ENCODE data around the gene C1orf53. TPM values are rescaled to one million over a fixed set of nuclear protein-coding genes. Genes with fewer than 3 reads are reported as not detected.
"Not testable (repeated sequence)": the region's sequence is repeated elsewhere in the genome, so short reads cannot be mapped to it uniquely, and the experiment has no call there.

Gene C1orf53
- polyA plus RNA-seq, 2 donors, result 6.3 to 6.6 TPM

DNA sequence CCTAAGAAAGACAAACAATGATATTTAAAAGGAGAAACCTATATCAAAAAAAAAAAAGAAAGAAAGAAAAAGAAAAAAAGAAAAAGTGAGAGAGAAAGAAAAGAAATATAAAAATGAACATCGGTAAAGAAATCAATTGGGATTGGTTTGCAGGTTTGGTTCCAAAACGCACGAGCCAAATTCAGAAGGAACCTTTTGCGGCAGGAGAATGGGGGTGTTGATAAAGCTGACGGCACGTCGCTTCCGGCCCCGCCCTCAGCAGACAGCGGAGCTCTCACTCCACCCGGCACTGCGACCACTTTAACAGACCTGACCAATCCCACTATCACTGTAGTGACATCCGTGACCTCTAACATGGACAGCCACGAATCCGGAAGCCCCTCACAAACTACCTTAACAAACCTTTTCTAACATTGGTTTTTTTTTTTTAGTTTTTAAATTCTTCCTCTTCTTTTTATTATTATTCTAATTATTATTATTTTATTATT is 26.5 kb downstream of the C1orf53 start:
- Histone ChIP-seq H3K36me3 (ENCODE audit: control insufficient read depth in 2 of 2, insufficient read depth in 2 of 2, low read length in 1 of 2) (no peaks in the 10 kb centered on the region), H3K27ac (ENCODE audit: low read depth in 2 of 2, low read length in 1 of 2) (no peak overlapping the region), H3K4me1 (ENCODE audit: control insufficient read depth in 2 of 2, insufficient read depth in 2 of 2, low read length in 1 of 2) (no peaks in the 10 kb centered on the region), H3K4me3 (ENCODE audit: low read depth in 1 of 2, low read length in 2 of 2) (no peak overlapping the region), H3K9me3 (ENCODE audit: control insufficient read depth in 2 of 2, insufficient read depth in 1 of 2, low read depth in 1 of 2, low read length in 1 of 2) (no peaks in the 10 kb centered on the region), H3K27me3 (ENCODE audit: control insufficient read depth in 1 of 2, insufficient read depth in 2 of 2, low read length in 2 of 2) (peaks cover 0 to 2% of the 10 kb centered on the region in 2 donors)
- WGBS, 2 donors, result 10 to 11% methylated on average over 15 of the region's 15 CpGs

- no peak overlapping the region for H3K27ac ChIP-seq (ENCODE audit: low read depth in 2 of 2, low read length in 1 of 2)
- H3K4me3 ChIP-seq (ENCODE audit: low read depth in 1 of 2, low read length in 2 of 2), result no peak overlapping the region
- no peaks in the 10 kb centered on the region for H3K9me3 ChIP-seq (ENCODE audit: control insufficient read depth in 2 of 2, insufficient read depth in 1 of 2, low read depth in 1 of 2, low read length in 1 of 2)
- H3K27me3 ChIP-seq (ENCODE audit: control insufficient read depth in 1 of 2, insufficient read depth in 2 of 2, low read length in 2 of 2), result peaks cover 0 to 2% of the 10 kb centered on the region in 2 donors
- H3K36me3 ChIP-seq (ENCODE audit: control insufficient read depth in 2 of 2, insufficient read depth in 2 of 2, low read length in 1 of 2), result no peaks in the 10 kb centered on the region
- no peaks in the 10 kb centered on the region for H3K4me1 ChIP-seq (ENCODE audit: control insufficient read depth in 2 of 2, insufficient read depth in 2 of 2, low read length in 1 of 2)
- 86 to 90% methylated on average over 1 of the region's 1 CpG for WGBS, 2 donors
Observed at GRCh38 chr1:197933016-197933415, 30.6 kb downstream of the C1orf53 start.

DNA sequence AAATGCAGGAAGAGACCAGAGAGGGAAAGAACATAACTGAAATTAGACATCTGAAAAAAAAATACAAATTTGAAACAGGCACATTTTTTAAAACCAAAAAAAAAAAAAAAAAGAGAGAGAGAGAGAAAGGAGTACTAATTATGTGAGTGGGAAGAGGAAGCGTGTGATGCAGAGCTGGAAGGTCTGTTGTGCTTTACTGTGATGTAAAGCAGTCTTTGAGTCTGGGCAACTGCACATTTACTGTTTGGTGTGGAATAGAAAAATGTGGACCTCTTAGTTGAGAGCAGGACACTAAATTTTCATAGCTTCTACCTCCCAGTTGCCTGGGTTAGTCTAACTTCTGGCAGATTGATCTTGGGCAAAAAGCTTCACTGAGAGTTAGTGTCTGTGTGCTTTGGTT is 31.2 kb downstream of the C1orf53 start:
- Histone ChIP-seq H3K4me3 (ENCODE audit: low read depth in 1 of 2, low read length in 2 of 2) (no peak overlapping the region), H3K4me1 (ENCODE audit: control insufficient read depth in 2 of 2, insufficient read depth in 2 of 2, low read length in 1 of 2) (no peaks in the 10 kb centered on the region), H3K27me3 (ENCODE audit: control insufficient read depth in 1 of 2, insufficient read depth in 2 of 2, low read length in 2 of 2) (peaks cover 0 to 2% of the 10 kb centered on the region in 2 donors), H3K27ac (ENCODE audit: low read depth in 2 of 2, low read length in 1 of 2) (no peak overlapping the region), H3K9me3 (ENCODE audit: control insufficient read depth in 2 of 2, insufficient read depth in 1 of 2, low read depth in 1 of 2, low read length in 1 of 2) (no peaks in the 10 kb centered on the region), H3K36me3 (ENCODE audit: control insufficient read depth in 2 of 2, insufficient read depth in 2 of 2, low read length in 1 of 2) (no peaks in the 10 kb centered on the region)
- 58 to 70% methylated on average over 1 of the region's 1 CpG for WGBS, 2 donors

GRCh38 chr1:197937381-197937780 is 35.0 kb downstream of the C1orf53 start:
- no peak overlapping the region for H3K27ac ChIP-seq (ENCODE audit: low read depth in 2 of 2, low read length in 1 of 2)
- no peaks in the 10 kb centered on the region for H3K27me3 ChIP-seq (ENCODE audit: control insufficient read depth in 1 of 2, insufficient read depth in 2 of 2, low read length in 2 of 2)
- H3K36me3 ChIP-seq (ENCODE audit: control insufficient read depth in 2 of 2, insufficient read depth in 2 of 2, low read length in 1 of 2), result no peaks in the 10 kb centered on the region
- no peaks in the 10 kb centered on the region for H3K9me3 ChIP-seq (ENCODE audit: control insufficient read depth in 2 of 2, insufficient read depth in 1 of 2, low read depth in 1 of 2, low read length in 1 of 2)
- no peaks in the 10 kb centered on the region for H3K4me1 ChIP-seq (ENCODE audit: control insufficient read depth in 2 of 2, insufficient read depth in 2 of 2, low read length in 1 of 2)
- no peak overlapping the region for H3K4me3 ChIP-seq (ENCODE audit: low read depth in 1 of 2, low read length in 2 of 2)
- WGBS, 2 donors, result 91 to 96% methylated on average over 2 of the region's 2 CpGs

DNA sequence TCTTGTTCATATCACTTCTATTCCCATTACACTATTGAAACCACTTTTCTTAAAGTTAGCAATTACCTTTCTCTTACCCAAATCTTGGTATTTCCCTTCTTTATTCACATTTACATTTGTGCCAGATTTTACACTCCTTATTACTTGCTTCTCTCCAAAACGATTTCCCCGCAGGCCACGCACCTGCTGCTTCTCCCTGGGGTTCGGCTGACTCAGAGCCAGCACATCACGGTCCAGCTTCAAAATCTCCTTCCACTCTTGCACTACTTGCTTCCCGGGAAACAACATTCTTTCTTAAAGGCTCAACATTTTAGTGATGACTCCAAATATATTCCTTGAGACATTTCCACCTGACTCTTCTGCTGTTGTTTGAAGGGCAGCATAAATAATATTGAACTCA is 35.5 kb downstream of the C1orf53 start:
- H3K27ac ChIP-seq (ENCODE audit: low read depth in 2 of 2, low read length in 1 of 2), result no peak overlapping the region
- H3K9me3 ChIP-seq (ENCODE audit: control insufficient read depth in 2 of 2, insufficient read depth in 1 of 2, low read depth in 1 of 2, low read length in 1 of 2), result no peaks in the 10 kb centered on the region
- 82 to 85% methylated on average over 6 of the region's 6 CpGs for WGBS, 2 donors
- no peaks in the 10 kb centered on the region for H3K4me1 ChIP-seq (ENCODE audit: control insufficient read depth in 2 of 2, insufficient read depth in 2 of 2, low read length in 1 of 2)
- no peaks in the 10 kb centered on the region for H3K36me3 ChIP-seq (ENCODE audit: control insufficient read depth in 2 of 2, insufficient read depth in 2 of 2, low read length in 1 of 2)
- no peaks in the 10 kb centered on the region for H3K27me3 ChIP-seq (ENCODE audit: control insufficient read depth in 1 of 2, insufficient read depth in 2 of 2, low read length in 2 of 2)
- H3K4me3 ChIP-seq (ENCODE audit: low read depth in 1 of 2, low read length in 2 of 2), result no peak overlapping the region

DNA sequence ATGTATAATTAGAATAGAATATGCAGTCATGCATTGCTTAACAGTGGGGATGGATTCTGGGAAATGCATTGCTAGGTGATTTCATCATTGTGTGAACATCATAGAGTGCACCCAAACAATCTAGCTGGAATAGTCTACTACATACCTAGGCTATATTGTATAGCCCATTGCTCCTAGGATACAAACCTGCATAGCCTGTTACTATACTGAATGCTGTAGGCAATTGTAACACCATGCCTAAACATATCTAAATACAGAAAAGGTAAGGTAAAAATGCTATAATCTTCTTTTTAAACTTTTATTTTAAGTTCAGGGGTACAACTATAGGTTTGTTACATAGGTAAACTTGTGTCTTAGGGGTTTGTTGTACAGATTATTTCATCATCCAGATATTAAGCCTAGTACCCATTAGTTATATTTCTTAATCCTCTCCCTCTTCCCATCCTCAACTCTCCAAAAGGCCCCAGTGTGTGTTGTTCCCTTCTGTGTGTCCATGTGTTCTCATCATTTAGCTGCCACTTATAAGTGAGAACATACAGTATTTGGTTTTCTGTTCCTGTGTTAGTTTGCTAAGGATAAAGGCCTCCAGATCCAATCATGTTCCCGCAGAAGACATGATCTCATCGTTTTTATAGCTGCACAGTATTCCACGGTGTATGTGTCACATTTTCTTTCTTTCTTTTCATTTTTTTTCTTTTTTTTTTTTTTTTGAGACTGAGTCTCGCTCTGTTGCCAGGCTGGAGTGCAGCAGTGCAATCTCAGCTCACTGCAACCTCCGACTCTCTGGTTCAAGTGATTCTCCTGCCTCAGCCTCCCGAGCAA is 36.9 kb downstream of the C1orf53 start:
- not testable (repeated sequence) for H3K27ac ChIP-seq (ENCODE audit: low read depth in 2 of 2, low read length in 1 of 2); H3K36me3 ChIP-seq (ENCODE audit: control insufficient read depth in 2 of 2, insufficient read depth in 2 of 2, low read length in 1 of 2); H3K4me1 ChIP-seq (ENCODE audit: control insufficient read depth in 2 of 2, insufficient read depth in 2 of 2, low read length in 1 of 2); H3K27me3 ChIP-seq (ENCODE audit: control insufficient read depth in 1 of 2, insufficient read depth in 2 of 2, low read length in 2 of 2); H3K9me3 ChIP-seq (ENCODE audit: control insufficient read depth in 2 of 2, insufficient read depth in 1 of 2, low read depth in 1 of 2, low read length in 1 of 2); H3K4me3 ChIP-seq (ENCODE audit: low read depth in 1 of 2, low read length in 2 of 2)
- 85% methylated on average over 6 of the region's 6 CpGs for WGBS, 2 donors

DNA sequence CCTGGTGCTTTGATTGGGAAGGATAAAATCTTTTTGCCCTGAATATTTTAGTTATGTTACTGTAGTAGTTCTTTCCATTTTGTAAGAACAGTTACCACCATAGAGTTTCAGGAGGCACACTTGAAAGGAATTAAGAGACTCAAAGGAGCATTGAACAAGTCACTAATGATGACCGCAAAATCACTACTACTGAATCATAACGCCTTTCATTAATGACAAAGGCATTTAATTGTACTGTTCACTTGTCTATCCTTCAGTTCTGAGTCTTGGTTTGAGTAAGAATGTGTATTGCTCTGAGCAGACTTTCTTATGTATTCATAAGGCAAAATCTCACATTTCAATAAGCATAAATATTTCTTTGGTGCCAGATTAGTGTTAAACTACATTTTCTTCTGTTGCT is 39.6 kb downstream of the C1orf53 start:
- H3K27ac ChIP-seq (ENCODE audit: low read depth in 2 of 2, low read length in 1 of 2), result no peak overlapping the region
- H3K27me3 ChIP-seq (ENCODE audit: control insufficient read depth in 1 of 2, insufficient read depth in 2 of 2, low read length in 2 of 2), result no peaks in the 10 kb centered on the region
- no peaks in the 10 kb centered on the region for H3K9me3 ChIP-seq (ENCODE audit: control insufficient read depth in 2 of 2, insufficient read depth in 1 of 2, low read depth in 1 of 2, low read length in 1 of 2)
- H3K36me3 ChIP-seq (ENCODE audit: control insufficient read depth in 2 of 2, insufficient read depth in 2 of 2, low read length in 1 of 2), result no peaks in the 10 kb centered on the region
- H3K4me3 ChIP-seq (ENCODE audit: low read depth in 1 of 2, low read length in 2 of 2), result no peak overlapping the region
- no peaks in the 10 kb centered on the region for H3K4me1 ChIP-seq (ENCODE audit: control insufficient read depth in 2 of 2, insufficient read depth in 2 of 2, low read length in 1 of 2)
- 82 to 90% methylated on average over 2 of the region's 2 CpGs for WGBS, 2 donors

GRCh38 chr1:197944485-197944884 is 42.1 kb downstream of the C1orf53 start:
- H3K27ac ChIP-seq (ENCODE audit: low read depth in 2 of 2, low read length in 1 of 2), result no peak overlapping the region
- H3K27me3 ChIP-seq (ENCODE audit: control insufficient read depth in 1 of 2, insufficient read depth in 2 of 2, low read length in 2 of 2), result no peaks in the 10 kb centered on the region
- WGBS, 2 donors, result 85 to 87% methylated on average over 4 of the region's 4 CpGs
- H3K36me3 ChIP-seq (ENCODE audit: control insufficient read depth in 2 of 2, insufficient read depth in 2 of 2, low read length in 1 of 2), result no peaks in the 10 kb centered on the region
- H3K4me1 ChIP-seq (ENCODE audit: control insufficient read depth in 2 of 2, insufficient read depth in 2 of 2, low read length in 1 of 2), result no peaks in the 10 kb centered on the region
- H3K9me3 ChIP-seq (ENCODE audit: control insufficient read depth in 2 of 2, insufficient read depth in 1 of 2, low read depth in 1 of 2, low read length in 1 of 2), result no peaks in the 10 kb centered on the region
- H3K4me3 ChIP-seq (ENCODE audit: low read depth in 1 of 2, low read length in 2 of 2), result no peak overlapping the region

- Histone ChIP-seq H3K36me3 (ENCODE audit: control insufficient read depth in 2 of 2, insufficient read depth in 2 of 2, low read length in 1 of 2) (no peaks in the 10 kb centered on the region), H3K4me3 (ENCODE audit: low read depth in 1 of 2, low read length in 2 of 2) (no peak overlapping the region), H3K9me3 (ENCODE audit: control insufficient read depth in 2 of 2, insufficient read depth in 1 of 2, low read depth in 1 of 2, low read length in 1 of 2) (no peaks in the 10 kb centered on the region), H3K27ac (ENCODE audit: low read depth in 2 of 2, low read length in 1 of 2) (no peak overlapping the region), H3K4me1 (ENCODE audit: control insufficient read depth in 2 of 2, insufficient read depth in 2 of 2, low read length in 1 of 2) (no peaks in the 10 kb centered on the region), H3K27me3 (ENCODE audit: control insufficient read depth in 1 of 2, insufficient read depth in 2 of 2, low read length in 2 of 2) (no peaks in the 10 kb centered on the region)
- WGBS, 2 donors, result 69 to 72% methylated on average over 8 of the region's 8 CpGs
Observed at GRCh38 chr1:197948926-197949899, 46.8 kb downstream of the C1orf53 start.
